HEK293 (cell line): Measurements from ENCODE around the gene FBXO2.
A peak's percentile ranks its signal among the peaks of the same experiment; 100 is the strongest.

Experiments used
- EGR2 ChIP-seq: fragments of 450-650 bp; formaldehyde crosslinking; IDR thresholded peaks from 2 replicates; pipeline ENCODE4 v1.5.1; 2016; ENCODE audit warnings: low read depth, missing biosample characterization, missing genetic modification characterization
- GLIS1 ChIP-seq: fragments of 450-650 bp; formaldehyde crosslinking; IDR thresholded peaks from 2 replicates; pipeline ENCODE4 v1.5.1; 2016; ENCODE audit warnings: missing biosample characterization, missing genetic modification characterization
- KLF8 ChIP-seq: fragments of 450-650 bp; formaldehyde crosslinking; IDR thresholded peaks from 2 replicates; pipeline ENCODE4 v1.5.1; 2016; ENCODE audit warnings: missing biosample characterization, missing genetic modification characterization
- TCF7L2 ChIP-seq: IDR thresholded peaks from 2 replicates; pipeline ENCODE4 v1.6.1; 2011; ENCODE audit warnings: low read depth, mild to moderate bottlenecking, inconsistent platforms, low read length, moderate library complexity, borderline replicate concordance
- YY2 ChIP-seq: fragments of 450-650 bp; formaldehyde crosslinking; IDR thresholded peaks from 2 replicates; pipeline ENCODE4 v1.5.1; 2016; ENCODE audit warnings: missing biosample characterization, missing genetic modification characterization
- ZBTB21 ChIP-seq: fragments of 450-650 bp; formaldehyde crosslinking; IDR thresholded peaks from 2 replicates; pipeline ENCODE4 v1.5.1; 2017; ENCODE audit warnings: missing biosample characterization, missing genetic modification characterization
- ZBTB49 ChIP-seq: fragments of 450-650 bp; formaldehyde crosslinking; IDR thresholded peaks from 2 replicates; pipeline ENCODE4 v1.5.1; 2016; ENCODE audit warnings: missing biosample characterization, missing genetic modification characterization, low read depth
- ZFHX2 ChIP-seq: fragments of 450-650 bp; formaldehyde crosslinking; conservative IDR thresholded peaks from 2 replicates; pipeline ENCODE4 v1.5.1; 2016; ENCODE audit warnings: missing biosample characterization, missing genetic modification characterization
- ZNF16 ChIP-seq: fragments of 450-650 bp; formaldehyde crosslinking; IDR thresholded peaks from 2 replicates; pipeline ENCODE4 v1.5.1; 2016; ENCODE audit warnings: low read depth, missing biosample characterization, missing genetic modification characterization
- ZNF175 ChIP-seq: fragments of 450-650 bp; formaldehyde crosslinking; IDR thresholded peaks from 2 replicates; pipeline ENCODE4 v1.5.1; 2016; ENCODE audit warnings: missing biosample characterization, missing genetic modification characterization
- ZNF426 ChIP-seq: fragments of 450-650 bp; formaldehyde crosslinking; IDR thresholded peaks from 2 replicates; pipeline ENCODE4 v1.5.1; 2017; ENCODE audit warnings: missing biosample characterization, missing genetic modification characterization, mild to moderate bottlenecking, inconsistent platforms, moderate library complexity
- ZNF449 ChIP-seq: fragments of 450-650 bp; formaldehyde crosslinking; IDR thresholded peaks from 2 replicates; pipeline ENCODE4 v1.5.1; 2017; ENCODE audit warnings: missing biosample characterization, mild to moderate bottlenecking, missing genetic modification characterization, moderate library complexity
- ZNF560 ChIP-seq: fragments of 450-650 bp; formaldehyde crosslinking; IDR thresholded peaks from 2 replicates; pipeline ENCODE4 v1.5.1; 2017; ENCODE audit warnings: missing biosample characterization, missing genetic modification characterization, borderline replicate concordance
- ZNF580 ChIP-seq: fragments of 450-650 bp; formaldehyde crosslinking; IDR thresholded peaks from 2 replicates; pipeline ENCODE4 v1.5.1; 2016; ENCODE audit warnings: missing biosample characterization, missing genetic modification characterization
- ZNF624 ChIP-seq: fragments of 450-650 bp; formaldehyde crosslinking; IDR thresholded peaks from 2 replicates; pipeline ENCODE4 v1.5.1; 2017; ENCODE audit warnings: missing biosample characterization, missing genetic modification characterization
- ZNF626 ChIP-seq: fragments of 450-650 bp; sonication (Bioruptor Pico); formaldehyde crosslinking; IDR thresholded peaks from 2 replicates; pipeline ENCODE4 v1.5.1; 2018; ENCODE audit warnings: missing biosample characterization, missing genetic modification characterization, inconsistent platforms
- ZNF830 ChIP-seq: fragments of 450-650 bp; IDR thresholded peaks from 2 replicates; pipeline ENCODE4 v1.5.0; 2018; ENCODE audit warnings: missing biosample characterization, missing genetic modification characterization, low read depth, mild to moderate bottlenecking, moderate library complexity
- ZNF843 ChIP-seq: fragments of 450-650 bp; formaldehyde crosslinking; IDR thresholded peaks from 2 replicates; pipeline ENCODE4 v1.5.1; 2016; ENCODE audit warnings: missing biosample characterization, missing genetic modification characterization
- ZSCAN16 ChIP-seq: fragments of 450-650 bp; formaldehyde crosslinking; IDR thresholded peaks from 2 replicates; pipeline ENCODE4 v1.5.1; 2016; ENCODE audit warnings: missing biosample characterization, missing genetic modification characterization
- ZSCAN23 ChIP-seq: fragments of 450-650 bp; formaldehyde crosslinking; IDR thresholded peaks from 2 replicates; pipeline ENCODE4 v1.5.1; 2016; ENCODE audit warnings: missing biosample characterization, missing genetic modification characterization
- TF ChIP-seq, protein P1 (sequence below): fragments of 450-650 bp; formaldehyde crosslinking; IDR thresholded peaks from 2 replicates; pipeline ENCODE4 v1.5.1; 2016; ENCODE audit warnings: missing biosample characterization, missing genetic modification characterization
- TF ChIP-seq, protein P2 (sequence below): fragments of 450-650 bp; formaldehyde crosslinking; IDR thresholded peaks from 2 replicates; pipeline ENCODE4 v1.5.1; 2016; ENCODE audit warnings: missing biosample characterization, missing genetic modification characterization
- TF ChIP-seq, protein P3 (sequence below): fragments of 450-650 bp; formaldehyde crosslinking; IDR thresholded peaks from 2 replicates; pipeline ENCODE4 v1.5.1; 2016; ENCODE audit warnings: missing biosample characterization, missing genetic modification characterization

The FBXO2 gene

GRCh38 chr1:11654939-11655808 is 945 bp upstream of the FBXO2 start (continued):
- TF ChIP-seq, protein P1, sequence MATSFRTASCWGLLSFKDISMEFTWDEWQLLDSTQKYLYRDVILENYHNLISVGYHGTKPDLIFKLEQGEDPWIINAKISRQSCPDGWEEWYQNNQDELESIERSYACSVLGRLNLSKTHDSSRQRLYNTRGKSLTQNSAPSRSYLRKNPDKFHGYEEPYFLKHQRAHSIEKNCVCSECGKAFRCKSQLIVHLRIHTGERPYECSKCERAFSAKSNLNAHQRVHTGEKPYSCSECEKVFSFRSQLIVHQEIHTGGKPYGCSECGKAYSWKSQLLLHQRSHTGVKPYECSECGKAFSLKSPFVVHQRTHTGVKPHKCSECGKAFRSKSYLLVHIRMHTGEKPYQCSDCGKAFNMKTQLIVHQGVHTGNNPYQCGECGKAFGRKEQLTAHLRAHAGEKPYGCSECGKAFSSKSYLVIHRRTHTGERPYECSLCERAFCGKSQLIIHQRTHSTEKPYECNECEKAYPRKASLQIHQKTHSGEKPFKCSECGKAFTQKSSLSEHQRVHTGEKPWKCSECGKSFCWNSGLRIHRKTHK (tag by site-specific recombination) = no peak
- TF ChIP-seq ZSCAN23 (no peak), ZNF624 (tag by site-specific recombination) (no peak), TCF7L2 (no peak), ZFHX2 (tag by site-specific recombination) (peak; percentile 46; the same call in 1 of the 2 replicates), ZNF843 (tag by site-specific recombination) (no peak), ZNF175 (tag by site-specific recombination) (no peak), YY2 (tag by site-specific recombination) (no peak), ZNF580 (tag by site-specific recombination) (no peak), ZNF426 (no peak), ZSCAN16 (tag by site-specific recombination) (no peak), GLIS1 (tag by site-specific recombination) (peak; percentile 15; the same call in 1 of the 2 replicates), ZNF626 (tag by site-specific recombination) (no peak), KLF8 (tag by site-specific recombination) (peak; percentile 69), ZNF449 (tag by site-specific recombination) (no peak), EGR2 (tag by site-specific recombination) (peak; percentile 40; the same call in 1 of the 2 replicates), ZNF830 (tag by site-specific recombination) (no peak), ZNF560 (tag by site-specific recombination) (no peak), ZBTB49 (no peak), ZBTB21 (tag by site-specific recombination) (no peak), ZNF16 (tag by site-specific recombination) (no peak)
- TF ChIP-seq, protein P2, sequence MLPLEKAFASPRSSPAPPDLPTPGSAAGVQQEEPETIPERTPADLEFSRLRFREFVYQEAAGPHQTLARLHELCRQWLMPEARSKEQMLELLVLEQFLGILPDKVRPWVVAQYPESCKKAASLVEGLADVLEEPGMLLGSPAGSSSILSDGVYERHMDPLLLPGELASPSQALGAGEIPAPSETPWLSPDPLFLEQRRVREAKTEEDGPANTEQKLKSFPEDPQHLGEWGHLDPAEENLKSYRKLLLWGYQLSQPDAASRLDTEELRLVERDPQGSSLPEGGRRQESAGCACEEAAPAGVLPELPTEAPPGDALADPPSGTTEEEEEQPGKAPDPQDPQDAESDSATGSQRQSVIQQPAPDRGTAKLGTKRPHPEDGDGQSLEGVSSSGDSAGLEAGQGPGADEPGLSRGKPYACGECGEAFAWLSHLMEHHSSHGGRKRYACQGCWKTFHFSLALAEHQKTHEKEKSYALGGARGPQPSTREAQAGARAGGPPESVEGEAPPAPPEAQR (tag by site-specific recombination) = no peak
- TF ChIP-seq, protein P3, sequence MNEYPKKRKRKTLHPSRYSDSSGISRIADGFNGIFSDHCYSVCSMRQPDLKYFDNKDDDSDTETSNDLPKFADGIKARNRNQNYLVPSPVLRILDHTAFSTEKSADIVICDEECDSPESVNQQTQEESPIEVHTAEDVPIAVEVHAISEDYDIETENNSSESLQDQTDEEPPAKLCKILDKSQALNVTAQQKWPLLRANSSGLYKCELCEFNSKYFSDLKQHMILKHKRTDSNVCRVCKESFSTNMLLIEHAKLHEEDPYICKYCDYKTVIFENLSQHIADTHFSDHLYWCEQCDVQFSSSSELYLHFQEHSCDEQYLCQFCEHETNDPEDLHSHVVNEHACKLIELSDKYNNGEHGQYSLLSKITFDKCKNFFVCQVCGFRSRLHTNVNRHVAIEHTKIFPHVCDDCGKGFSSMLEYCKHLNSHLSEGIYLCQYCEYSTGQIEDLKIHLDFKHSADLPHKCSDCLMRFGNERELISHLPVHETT (tag by site-specific recombination) = no peak
